ENCODE results near the gene GPR153.

The GPR153 gene

DNA sequence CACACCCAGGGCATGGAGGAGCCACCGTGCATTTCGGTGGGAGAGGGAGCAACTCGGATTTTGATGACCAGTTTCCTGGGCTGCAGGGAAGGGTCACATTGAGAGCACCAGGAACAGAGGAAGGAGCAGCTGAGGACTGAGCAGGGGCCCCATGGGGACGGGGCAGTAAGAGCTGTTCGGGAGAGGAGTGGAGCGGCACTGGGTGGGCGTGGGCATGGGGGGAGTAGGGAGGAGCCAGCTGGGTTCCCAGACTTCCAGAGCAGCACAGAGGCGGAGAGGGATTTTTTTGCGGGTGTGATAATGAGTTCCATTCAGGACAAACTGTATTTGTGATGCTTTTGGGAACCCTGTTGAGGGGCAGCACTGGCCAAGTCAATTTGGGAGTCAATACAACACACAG is 17.4 kb upstream of the GPR153 start:
- no peak overlapping the region for H3K4me3 ChIP-seq (ENCODE audit: low read depth, low read length)
- no peak overlapping the region for H3K18ac ChIP-seq (ENCODE audit: low read length)
- H3K4me2 ChIP-seq (ENCODE audit: low read length): no peak overlapping the region
- no peaks in the 10 kb centered on the region for H3K9me3 ChIP-seq (ENCODE audit: insufficient read depth, low read depth, low read length)
- no peaks in the 10 kb centered on the region for H3K79me1 ChIP-seq (ENCODE audit: low read length)
- H3K23ac ChIP-seq (ENCODE audit: low read length): no peak overlapping the region
- H3K14ac ChIP-seq (ENCODE audit: low read length): no peak overlapping the region
- H4K12ac ChIP-seq (ENCODE audit: low read depth, low read length): no peak overlapping the region
- H3K36me3 ChIP-seq (ENCODE audit: control insufficient read depth in 1 of 2, insufficient read depth in 2 of 2, low read length in 2 of 2): peaks cover 0 to 2% of the 10 kb centered on the region in 2 experiments
- no peak overlapping the region for H4K8ac ChIP-seq (ENCODE audit: low read depth, low read length)
- no peaks in the 10 kb centered on the region for H3K27me3 ChIP-seq (ENCODE audit: insufficient read depth, low read length)
- H2BK5ac ChIP-seq (ENCODE audit: low read depth, low read length, poor library complexity): no peak overlapping the region
- no peak overlapping the region for H2AK5ac ChIP-seq (ENCODE audit: low read length)
- no peak overlapping the region for H2BK12ac ChIP-seq (ENCODE audit: low read length)
- no peak overlapping the region for H3K4ac ChIP-seq (ENCODE audit: low read depth, low read length)
- no peak for DNase-seq
- no peak overlapping the region for H2BK120ac ChIP-seq (ENCODE audit: insufficient read depth, low read length, poor library complexity)
- H3K9ac ChIP-seq (ENCODE audit: low read length): no peak overlapping the region
- H2AFZ ChIP-seq (ENCODE audit: insufficient read depth, low read length, poor library complexity): no peak overlapping the region
- H3K27ac ChIP-seq (ENCODE audit: low read depth, low read length): no peak overlapping the region
- no CpG with 5 or more reads among the region's 9 CpGs for WGBS (ENCODE audit: extremely low coverage, insufficient coverage, insufficient read length)
- H4K91ac ChIP-seq (ENCODE audit: low read depth, low read length): no peak overlapping the region
- no peaks in the 10 kb centered on the region for H3K79me2 ChIP-seq (ENCODE audit: control insufficient read depth, insufficient read depth, low read length, poor library complexity)
- H3K4me1 ChIP-seq (ENCODE audit: control insufficient read depth in 1 of 2, insufficient read depth in 2 of 2, low read length in 2 of 2): peaks cover 0 to 2% of the 10 kb centered on the region in 2 experiments

DNA sequence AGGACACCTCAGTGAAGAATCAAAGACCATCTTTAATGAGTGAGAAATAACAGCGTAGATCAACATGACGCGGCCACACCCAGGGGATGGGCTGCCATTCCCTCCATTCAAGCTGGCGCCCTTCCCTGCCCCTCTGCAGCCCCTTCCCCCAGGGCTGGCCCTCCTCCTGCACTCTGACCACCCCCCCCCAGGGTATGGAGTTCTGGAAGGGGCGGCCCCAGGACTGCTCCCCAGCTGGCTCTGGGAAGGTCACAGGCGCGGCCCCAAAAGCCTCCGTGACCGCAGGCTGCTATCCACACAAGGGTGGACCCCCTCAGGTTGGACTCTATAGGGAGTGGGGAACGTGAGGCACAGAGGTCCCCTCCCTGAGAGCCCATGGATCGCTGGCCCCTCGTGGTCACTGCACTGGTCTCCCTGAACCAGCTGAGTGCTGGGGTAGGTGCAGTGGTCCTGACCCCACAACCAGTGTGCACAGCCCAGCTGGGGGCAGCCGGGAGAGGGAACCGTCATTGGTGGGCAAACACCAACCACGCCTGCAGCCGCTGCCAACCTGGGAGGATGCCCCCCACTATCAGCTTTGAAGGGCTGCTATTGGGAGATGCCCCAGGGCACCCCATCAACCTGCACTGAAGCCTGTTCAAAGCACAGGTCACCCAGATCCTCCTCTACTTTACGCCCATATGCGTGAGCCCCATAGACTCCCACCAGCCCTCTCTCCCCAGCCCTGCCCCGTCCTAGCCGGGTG is 16.1 kb upstream of the GPR153 start:
- Histone ChIP-seq H3K4me1 (ENCODE audit: control insufficient read depth in 1 of 2, insufficient read depth in 2 of 2, low read length in 2 of 2) (peaks cover 0 to 2% of the 10 kb centered on the region in 2 experiments), H4K12ac (ENCODE audit: low read depth, low read length) (no peak overlapping the region), H3K9ac (ENCODE audit: low read length) (no peak overlapping the region), H3K4me3 (ENCODE audit: low read depth, low read length) (no peak overlapping the region), H2AK5ac (ENCODE audit: low read length) (no peak overlapping the region), H3K79me1 (ENCODE audit: low read length) (no peaks in the 10 kb centered on the region), H3K9me3 (ENCODE audit: insufficient read depth, low read depth, low read length) (no peaks in the 10 kb centered on the region), H3K14ac (ENCODE audit: low read length) (no peak overlapping the region), H2BK5ac (ENCODE audit: low read depth, low read length, poor library complexity) (no peak overlapping the region), H3K79me2 (ENCODE audit: control insufficient read depth, insufficient read depth, low read length, poor library complexity) (no peaks in the 10 kb centered on the region), H3K36me3 (ENCODE audit: control insufficient read depth in 1 of 2, insufficient read depth in 2 of 2, low read length in 2 of 2) (peaks cover 0 to 2% of the 10 kb centered on the region in 2 experiments), H3K4me2 (ENCODE audit: low read length) (no peak overlapping the region), H2BK12ac (ENCODE audit: low read length) (no peak overlapping the region), H3K4ac (ENCODE audit: low read depth, low read length) (no peak overlapping the region), H4K8ac (ENCODE audit: low read depth, low read length) (no peak overlapping the region), H3K23ac (ENCODE audit: low read length) (no peak overlapping the region), H2AFZ (ENCODE audit: insufficient read depth, low read length, poor library complexity) (no peak overlapping the region), H3K27ac (ENCODE audit: low read depth, low read length) (no peak overlapping the region), H3K27me3 (ENCODE audit: insufficient read depth, low read length) (no peaks in the 10 kb centered on the region), H3K18ac (ENCODE audit: low read length) (no peak overlapping the region), H4K91ac (ENCODE audit: low read depth, low read length) (no peak overlapping the region), H2BK120ac (ENCODE audit: insufficient read depth, low read length, poor library complexity) (no peak overlapping the region)
- DNase-seq: no peak
- WGBS (ENCODE audit: extremely low coverage, insufficient coverage, insufficient read length): no CpG with 5 or more reads among the region's 20 CpGs

DNA sequence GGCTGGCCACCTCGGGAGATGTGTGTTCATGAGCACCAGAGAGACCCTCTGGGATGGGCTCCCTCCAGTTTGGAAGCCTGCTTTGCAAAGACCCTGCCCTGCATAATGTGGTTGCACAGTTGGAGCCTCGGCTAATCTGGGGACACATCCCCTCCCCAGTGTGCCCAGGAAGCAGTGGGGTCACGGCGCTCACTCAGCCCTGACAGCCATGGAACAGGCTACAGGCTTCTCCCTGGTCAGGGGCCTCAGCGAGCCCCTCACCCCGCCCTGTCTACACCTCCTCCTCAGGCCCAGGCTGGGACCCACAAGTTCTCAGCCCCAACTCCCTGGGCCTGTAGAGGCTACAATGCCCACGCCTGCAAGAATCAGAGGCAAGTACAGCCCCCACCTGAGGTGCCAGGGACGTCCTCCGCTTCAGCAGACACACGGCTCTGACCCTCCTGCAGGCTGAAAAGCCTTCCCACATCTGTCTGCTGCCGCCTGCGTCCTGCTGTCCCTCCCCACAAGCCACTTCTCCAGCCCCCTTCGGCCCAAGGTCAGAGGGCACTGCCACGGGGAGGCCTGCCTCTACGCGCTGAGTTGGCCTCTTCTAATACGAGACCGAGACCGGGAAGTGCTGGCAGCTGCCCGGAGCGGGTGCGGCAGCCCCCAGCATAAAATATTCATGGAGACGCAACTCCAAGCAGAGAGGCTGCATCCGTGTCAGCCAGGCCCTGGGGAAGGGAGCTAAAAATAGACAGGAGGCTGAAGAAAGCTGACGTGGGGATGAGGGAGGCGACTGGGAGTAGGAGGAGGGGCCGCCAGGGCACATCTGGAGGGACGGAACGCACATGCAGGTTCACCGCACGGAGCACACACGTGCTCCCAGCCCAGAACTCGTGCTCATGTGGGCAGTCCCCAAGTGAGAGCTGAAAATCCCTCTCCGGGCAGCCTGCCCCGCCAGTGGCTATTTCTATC is 15.2 kb upstream of the GPR153 start:
- no peak overlapping the region for H3K9ac ChIP-seq (ENCODE audit: low read length)
- H3K27me3 ChIP-seq (ENCODE audit: insufficient read depth, low read length): no peaks in the 10 kb centered on the region
- WGBS (ENCODE audit: extremely low coverage, insufficient coverage, insufficient read length): no CpG with 5 or more reads among the region's 35 CpGs
- no peak overlapping the region for H2BK12ac ChIP-seq (ENCODE audit: low read length)
- no peak overlapping the region for H2AFZ ChIP-seq (ENCODE audit: insufficient read depth, low read length, poor library complexity)
- H3K4ac ChIP-seq (ENCODE audit: low read depth, low read length): no peak overlapping the region
- no peak overlapping the region for H2AK5ac ChIP-seq (ENCODE audit: low read length)
- no peak overlapping the region for H3K23ac ChIP-seq (ENCODE audit: low read length)
- H3K14ac ChIP-seq (ENCODE audit: low read length): no peak overlapping the region
- no peak overlapping the region for H3K4me3 ChIP-seq (ENCODE audit: low read depth, low read length)
- no peaks in the 10 kb centered on the region for H3K79me2 ChIP-seq (ENCODE audit: control insufficient read depth, insufficient read depth, low read length, poor library complexity)
- H3K9me3 ChIP-seq (ENCODE audit: insufficient read depth, low read depth, low read length): no peaks in the 10 kb centered on the region
- H2BK120ac ChIP-seq (ENCODE audit: insufficient read depth, low read length, poor library complexity): no peak overlapping the region
- no peak overlapping the region for H4K91ac ChIP-seq (ENCODE audit: low read depth, low read length)
- no peak overlapping the region for H4K8ac ChIP-seq (ENCODE audit: low read depth, low read length)
- H3K4me1 ChIP-seq (ENCODE audit: control insufficient read depth in 1 of 2, insufficient read depth in 2 of 2, low read length in 2 of 2): peaks cover 0 to 2% of the 10 kb centered on the region in 2 experiments
- DNase-seq: no peak
- H3K27ac ChIP-seq (ENCODE audit: low read depth, low read length): no peak overlapping the region
- H3K79me1 ChIP-seq (ENCODE audit: low read length): no peaks in the 10 kb centered on the region
- no peak overlapping the region for H2BK5ac ChIP-seq (ENCODE audit: low read depth, low read length, poor library complexity)
- H3K4me2 ChIP-seq (ENCODE audit: low read length): no peak overlapping the region
- no peak overlapping the region for H4K12ac ChIP-seq (ENCODE audit: low read depth, low read length)
- H3K36me3 ChIP-seq (ENCODE audit: control insufficient read depth in 1 of 2, insufficient read depth in 2 of 2, low read length in 2 of 2): peaks cover 0 to 2% of the 10 kb centered on the region in 2 experiments
- no peak overlapping the region for H3K18ac ChIP-seq (ENCODE audit: low read length)

DNA sequence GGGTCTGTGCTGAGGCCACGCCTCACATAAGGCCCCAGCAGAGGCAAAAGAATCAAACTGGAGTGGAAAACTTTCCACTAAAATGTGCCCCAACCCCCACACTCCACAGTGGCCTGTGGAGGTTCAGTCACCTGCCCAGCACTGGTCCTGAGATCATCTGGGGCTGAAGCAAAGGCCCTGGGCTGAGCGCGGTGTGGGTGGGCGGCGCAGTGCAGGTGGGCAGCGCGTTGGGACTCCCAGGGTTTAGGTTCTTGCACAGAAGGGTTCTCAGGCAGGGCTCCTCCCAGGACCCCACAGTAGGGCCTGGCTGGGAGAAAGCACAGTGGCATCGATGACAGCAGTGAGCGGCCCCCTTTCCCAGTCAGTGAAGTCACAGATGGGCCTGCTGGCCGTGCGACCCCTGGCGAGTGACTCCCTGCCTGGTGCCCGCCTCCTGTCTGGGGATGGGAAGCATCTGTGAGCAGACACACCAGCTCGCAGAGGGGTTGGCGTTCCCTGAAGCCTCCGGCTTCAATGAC is 13.8 kb upstream of the GPR153 start:
- H4K91ac ChIP-seq (ENCODE audit: low read depth, low read length): no peak overlapping the region
- H3K9me3 ChIP-seq (ENCODE audit: insufficient read depth, low read depth, low read length): peaks cover 2% of the 10 kb centered on the region
- no peaks in the 10 kb centered on the region for H3K27me3 ChIP-seq (ENCODE audit: insufficient read depth, low read length)
- no peak overlapping the region for H3K23ac ChIP-seq (ENCODE audit: low read length)
- H3K4ac ChIP-seq (ENCODE audit: low read depth, low read length): no peak overlapping the region
- H2BK5ac ChIP-seq (ENCODE audit: low read depth, low read length, poor library complexity): no peak overlapping the region
- no peaks in the 10 kb centered on the region for H3K79me2 ChIP-seq (ENCODE audit: control insufficient read depth, insufficient read depth, low read length, poor library complexity)
- no peak overlapping the region for H4K8ac ChIP-seq (ENCODE audit: low read depth, low read length)
- no peaks in the 10 kb centered on the region for H3K79me1 ChIP-seq (ENCODE audit: low read length)
- H3K4me1 ChIP-seq (ENCODE audit: control insufficient read depth in 1 of 2, insufficient read depth in 2 of 2, low read length in 2 of 2): peaks cover 0 to 2% of the 10 kb centered on the region in 2 experiments
- no peak overlapping the region for H3K9ac ChIP-seq (ENCODE audit: low read length)
- no peak overlapping the region for H3K4me2 ChIP-seq (ENCODE audit: low read length)
- H4K12ac ChIP-seq (ENCODE audit: low read depth, low read length): no peak overlapping the region
- H3K27ac ChIP-seq (ENCODE audit: low read depth, low read length): no peak overlapping the region
- H3K36me3 ChIP-seq (ENCODE audit: control insufficient read depth in 1 of 2, insufficient read depth in 2 of 2, low read length in 2 of 2): peaks cover 0 to 2% of the 10 kb centered on the region in 2 experiments
- H3K14ac ChIP-seq (ENCODE audit: low read length): no peak overlapping the region
- H2BK120ac ChIP-seq (ENCODE audit: insufficient read depth, low read length, poor library complexity): no peak overlapping the region
- H2BK12ac ChIP-seq (ENCODE audit: low read length): no peak overlapping the region
- no CpG with 5 or more reads among the region's 16 CpGs for WGBS (ENCODE audit: extremely low coverage, insufficient coverage, insufficient read length)
- H2AK5ac ChIP-seq (ENCODE audit: low read length): no peak overlapping the region
- no peak overlapping the region for H2AFZ ChIP-seq (ENCODE audit: insufficient read depth, low read length, poor library complexity)
- no peak for DNase-seq
- H3K18ac ChIP-seq (ENCODE audit: low read length): no peak overlapping the region
- H3K4me3 ChIP-seq (ENCODE audit: low read depth, low read length): no peak overlapping the region
